GM18519 (cell line): Measurements from ENCODE around the gene LY9.

Source experiments
- ATAC-seq: cut with Tn5 transposase; IDR thresholded peaks from one replicate; pipeline ENCODE4 v1.9.1; 2021; ENCODE audit warnings: mild to moderate bottlenecking, moderate library complexity; ENCODE audit not compliant: unreplicated experiment, low FRiP score

LY9 gene

DNA sequence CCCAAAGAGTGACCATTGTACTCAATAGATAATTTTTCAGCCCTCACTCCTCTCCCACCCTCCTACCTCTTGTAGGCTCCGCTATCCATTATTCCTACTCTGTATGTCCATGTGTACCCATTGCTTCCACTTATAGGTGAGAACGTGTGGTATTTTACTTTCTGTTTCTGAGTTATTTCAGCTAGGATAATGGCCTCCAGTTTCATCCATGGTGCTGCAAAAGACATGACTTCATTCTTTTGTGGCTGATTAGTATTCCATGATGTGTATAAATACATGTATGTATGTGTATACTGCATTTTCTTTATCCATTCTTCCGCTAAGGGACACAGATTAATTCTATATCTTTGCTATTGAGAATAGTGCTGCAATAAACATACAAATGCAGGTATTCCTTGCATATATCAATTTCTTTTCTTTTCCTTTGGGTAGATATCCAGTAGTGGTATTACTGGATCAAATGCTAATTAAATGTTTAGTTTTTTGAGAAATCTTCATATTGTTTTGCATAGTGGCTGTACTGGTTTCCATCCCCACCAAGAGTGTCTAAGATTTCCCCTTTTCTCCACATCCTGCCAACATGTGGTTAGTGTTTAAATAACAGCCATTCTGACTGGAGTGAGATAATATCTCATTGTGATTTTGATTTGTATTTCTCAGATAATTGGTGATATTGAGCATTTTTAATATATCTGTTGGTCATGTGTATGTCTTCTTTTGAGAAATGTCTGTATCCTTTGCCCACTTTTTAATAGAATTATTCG lies 4.9 kb downstream of the LY9 start:
- no peak for ATAC-seq

DNA sequence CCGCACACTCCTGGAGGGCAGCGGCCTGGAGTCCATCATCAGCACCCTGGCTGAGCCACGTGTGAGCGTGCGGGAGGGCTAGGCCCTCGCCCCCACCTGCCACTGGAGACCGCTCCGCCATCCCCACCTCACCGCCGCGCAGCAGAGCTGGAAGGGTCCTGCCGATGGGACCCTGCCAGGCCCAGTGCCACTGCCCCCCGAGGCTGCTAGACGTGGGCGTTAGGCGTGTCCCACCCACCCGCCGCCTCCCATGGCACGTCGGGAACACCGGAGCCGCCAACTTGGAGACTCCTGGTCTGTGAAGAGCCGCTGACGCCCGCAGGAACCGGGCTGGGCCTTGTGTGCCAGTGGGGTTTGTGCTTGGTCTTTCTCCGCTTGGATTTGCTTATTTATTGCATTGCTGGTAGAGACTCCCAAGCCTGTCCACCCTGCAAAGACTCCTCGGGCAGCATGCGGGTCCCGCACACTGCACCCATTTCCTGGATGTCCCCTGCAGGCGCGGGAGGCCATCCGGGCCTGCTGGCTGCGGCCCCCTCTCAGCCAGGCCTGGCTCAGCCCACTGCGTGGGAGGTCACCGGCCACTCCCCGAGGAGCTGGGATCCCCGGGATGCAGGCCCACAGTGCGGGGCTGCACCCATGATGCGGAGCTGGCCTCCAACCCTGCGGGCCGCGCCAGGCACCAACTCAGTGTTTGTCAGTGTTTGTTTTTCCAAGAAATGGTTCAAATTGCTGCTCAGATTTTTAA lies 6.0 kb downstream of the LY9 start:
- no peak for ATAC-seq

DNA sequence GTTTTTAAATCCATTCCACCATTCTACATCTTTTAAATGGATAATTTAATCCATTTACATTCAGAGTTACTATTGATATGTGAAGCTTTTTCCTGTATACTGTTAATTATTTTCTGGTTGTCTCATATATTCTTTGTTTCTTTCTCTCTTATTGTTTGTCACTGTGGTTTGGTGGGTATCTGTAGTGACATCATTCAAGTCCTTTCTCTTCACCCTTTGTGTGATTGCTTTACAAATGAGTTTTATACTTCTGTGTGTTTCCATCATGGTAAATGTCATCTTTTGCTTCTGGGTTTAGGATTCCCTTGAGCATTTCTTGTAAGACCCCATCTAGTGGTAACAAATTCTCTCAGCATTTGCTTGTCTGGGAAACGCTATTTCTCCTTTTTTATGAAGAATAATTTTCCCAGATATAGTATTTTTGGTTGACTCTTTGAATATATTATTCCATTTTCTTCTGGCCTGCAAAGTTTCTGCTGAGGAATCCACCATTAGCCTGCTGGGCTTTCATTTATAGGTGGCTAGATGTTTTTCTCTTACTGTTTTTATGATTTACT lies 10.2 kb downstream of the LY9 start:
- ATAC-seq: no peak

DNA sequence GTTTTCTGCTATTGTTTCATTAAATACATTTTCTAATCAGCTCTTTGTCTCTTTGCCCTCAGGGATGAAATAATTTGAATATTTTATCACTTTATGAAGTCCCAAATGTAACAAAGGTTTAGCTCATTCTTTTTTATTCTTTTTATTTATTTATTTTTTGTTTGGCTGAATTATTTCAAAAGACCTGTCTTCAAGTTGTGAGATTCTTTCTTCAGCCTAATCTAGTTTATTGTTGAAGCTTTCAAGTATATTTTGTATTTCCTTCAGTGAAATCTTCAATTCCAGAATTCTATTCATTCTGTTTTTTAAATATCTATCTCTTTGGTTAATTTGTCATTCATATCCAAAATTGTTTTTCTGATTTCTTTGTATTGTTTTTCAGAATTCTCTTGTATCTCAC lies 10.8 kb downstream of the LY9 start:
- ATAC-seq: no peak

DNA sequence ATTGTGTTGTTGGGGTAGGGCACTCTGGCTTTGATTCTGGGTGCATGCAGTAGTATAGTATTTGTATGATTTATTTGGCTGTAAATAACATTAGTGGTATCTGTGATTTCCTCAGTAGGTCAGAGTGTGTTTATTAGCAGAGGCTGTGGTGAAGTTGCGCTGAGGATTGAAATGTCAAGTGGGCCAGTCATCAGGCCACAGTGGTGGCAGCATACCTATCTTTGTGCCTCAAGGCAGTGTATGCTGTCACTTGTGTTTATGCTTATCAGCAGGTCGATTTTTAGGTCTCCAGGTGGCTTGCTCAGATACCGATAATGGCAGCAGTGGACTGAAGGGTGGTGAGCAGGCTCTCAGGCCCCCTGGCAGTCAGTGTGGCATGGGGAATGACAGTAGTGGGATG lies 11.3 kb downstream of the LY9 start:
- ATAC-seq: no peak

DNA sequence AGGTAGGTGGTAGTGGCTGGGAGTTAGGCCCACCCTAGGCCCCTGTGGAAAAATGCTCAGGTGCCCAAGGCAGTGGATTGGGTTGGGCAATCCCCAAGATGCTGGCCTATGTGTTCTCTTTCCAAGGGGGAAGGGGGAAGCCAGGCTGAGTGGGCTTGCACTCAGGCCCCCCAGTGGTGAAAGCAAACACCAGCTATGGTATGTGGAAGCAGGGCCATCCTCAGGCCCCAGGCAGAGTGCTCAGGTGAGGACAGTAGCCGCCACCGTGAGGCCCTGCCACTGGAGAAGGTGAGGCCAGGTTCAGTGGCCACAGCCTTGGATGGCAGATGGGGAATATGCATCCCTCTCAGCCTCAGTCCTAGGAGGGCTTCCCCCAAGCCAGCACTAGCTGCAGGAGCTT lies 11.8 kb downstream of the LY9 start:
- no peak for ATAC-seq

DNA sequence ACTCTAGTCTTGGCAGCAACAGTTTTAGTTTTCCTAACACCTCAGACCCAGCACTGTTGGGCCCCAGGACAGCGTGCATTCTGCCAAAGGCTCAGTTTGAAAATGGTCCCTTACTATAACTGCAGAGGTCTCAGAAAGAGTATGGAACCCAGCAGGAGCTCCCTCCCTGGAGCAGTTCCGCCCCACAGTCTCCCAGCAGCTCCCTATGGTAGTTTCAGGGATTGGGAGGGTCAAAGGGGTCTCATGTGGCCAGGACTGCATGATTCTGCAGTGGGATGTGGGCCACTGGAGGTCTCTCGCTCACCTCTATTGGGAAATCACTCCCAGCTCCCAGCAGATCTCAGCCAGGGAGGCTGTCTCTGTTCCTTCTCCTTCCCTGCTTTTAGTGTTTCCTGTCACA lies 12.3 kb downstream of the LY9 start:
- no peak for ATAC-seq

DNA sequence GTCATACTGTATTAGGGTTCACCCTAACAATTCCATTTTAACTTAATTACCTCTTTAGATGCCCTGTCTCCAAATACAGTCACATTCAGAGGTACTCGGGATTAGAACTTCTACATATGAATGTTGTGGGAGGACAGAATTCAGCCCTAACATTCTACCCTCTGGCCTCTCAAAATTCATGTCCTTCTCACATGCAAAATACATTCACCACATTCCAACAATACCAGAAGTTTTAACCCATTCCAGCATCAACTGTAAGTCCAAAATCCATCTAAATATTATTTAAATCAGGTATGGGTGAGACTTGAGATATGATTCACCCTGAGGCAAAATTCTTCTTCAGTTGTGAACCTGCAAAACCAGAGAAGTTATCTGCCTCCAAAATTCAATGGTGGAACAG lies 14.5 kb downstream of the LY9 start:
- ATAC-seq: no peak

DNA sequence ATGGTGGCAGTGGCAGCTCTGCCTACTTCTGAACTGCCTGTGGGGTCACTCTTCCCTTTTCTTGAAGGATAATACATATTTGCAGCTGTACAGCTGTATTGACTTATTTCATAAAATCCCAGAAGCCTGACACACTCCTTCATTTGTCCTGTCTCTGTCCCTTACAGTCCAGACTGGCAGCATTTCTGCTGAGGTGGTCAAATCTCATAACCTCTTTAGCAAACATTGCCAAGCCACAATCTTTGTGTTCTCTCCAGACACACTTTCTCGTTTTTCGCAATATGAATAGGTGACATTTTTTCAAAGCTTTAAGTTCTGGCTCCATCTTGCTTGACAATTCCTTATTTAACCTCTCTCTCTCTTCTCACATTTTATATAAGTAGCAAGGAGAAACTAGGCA lies 15.2 kb downstream of the LY9 start:
- no peak for ATAC-seq

DNA sequence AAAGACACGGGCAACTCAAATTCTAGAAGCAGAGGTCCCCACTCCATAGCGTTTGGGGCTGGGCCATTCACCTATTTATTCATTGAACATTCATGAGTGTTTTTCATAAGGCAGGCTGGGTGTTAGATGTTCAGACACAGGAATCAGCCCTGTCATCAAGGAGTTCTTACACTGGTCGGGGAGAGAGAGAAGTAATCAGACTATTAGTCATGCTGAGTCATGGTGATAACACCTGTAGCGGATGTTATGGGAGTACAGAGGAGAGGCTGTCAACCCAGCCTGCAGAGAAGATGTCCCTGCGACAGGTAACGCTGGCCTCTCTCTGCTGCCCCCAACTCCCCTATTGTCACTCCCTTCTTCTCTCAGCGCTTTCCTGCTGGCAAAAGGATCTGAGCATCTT lies 17.2 kb downstream of the LY9 start:
- ATAC-seq: no peak

DNA sequence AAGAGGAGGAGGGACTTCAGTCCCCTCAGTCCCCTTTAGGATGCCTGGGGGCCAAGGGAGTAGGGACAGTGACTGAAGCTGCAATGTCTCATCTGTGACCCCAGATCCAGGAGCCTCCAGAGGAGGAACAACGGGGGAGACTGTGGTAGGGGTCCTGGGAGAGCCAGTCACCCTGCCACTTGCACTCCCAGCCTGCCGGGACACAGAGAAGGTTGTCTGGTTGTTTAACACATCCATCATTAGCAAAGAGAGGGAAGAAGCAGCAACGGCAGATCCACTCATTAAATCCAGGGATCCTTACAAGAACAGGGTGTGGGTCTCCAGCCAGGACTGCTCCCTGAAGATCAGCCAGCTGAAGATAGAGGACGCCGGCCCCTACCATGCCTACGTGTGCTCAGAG lies 18.3 kb downstream of the LY9 start:
- no peak for ATAC-seq

DNA sequence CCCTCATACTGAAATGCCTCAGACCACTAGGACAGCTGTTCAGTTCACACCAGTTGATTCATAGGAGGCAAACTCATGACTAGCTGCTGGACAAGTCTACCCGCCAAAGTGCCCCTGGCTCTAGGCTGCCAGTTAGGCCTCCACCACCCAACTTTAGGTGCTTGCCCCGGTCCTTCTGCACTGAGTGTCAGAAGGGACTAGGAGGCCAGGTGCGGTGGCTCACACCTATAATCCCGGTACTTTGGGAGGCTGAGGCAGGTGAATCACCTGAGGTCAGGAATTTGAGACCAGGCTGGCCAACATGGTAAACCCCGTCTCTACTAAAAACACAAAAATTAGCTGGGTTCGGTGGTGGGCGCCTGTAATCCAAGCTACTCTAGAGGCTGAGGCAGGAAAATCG lies 18.9 kb downstream of the LY9 start:
- ATAC-seq: no peak

DNA sequence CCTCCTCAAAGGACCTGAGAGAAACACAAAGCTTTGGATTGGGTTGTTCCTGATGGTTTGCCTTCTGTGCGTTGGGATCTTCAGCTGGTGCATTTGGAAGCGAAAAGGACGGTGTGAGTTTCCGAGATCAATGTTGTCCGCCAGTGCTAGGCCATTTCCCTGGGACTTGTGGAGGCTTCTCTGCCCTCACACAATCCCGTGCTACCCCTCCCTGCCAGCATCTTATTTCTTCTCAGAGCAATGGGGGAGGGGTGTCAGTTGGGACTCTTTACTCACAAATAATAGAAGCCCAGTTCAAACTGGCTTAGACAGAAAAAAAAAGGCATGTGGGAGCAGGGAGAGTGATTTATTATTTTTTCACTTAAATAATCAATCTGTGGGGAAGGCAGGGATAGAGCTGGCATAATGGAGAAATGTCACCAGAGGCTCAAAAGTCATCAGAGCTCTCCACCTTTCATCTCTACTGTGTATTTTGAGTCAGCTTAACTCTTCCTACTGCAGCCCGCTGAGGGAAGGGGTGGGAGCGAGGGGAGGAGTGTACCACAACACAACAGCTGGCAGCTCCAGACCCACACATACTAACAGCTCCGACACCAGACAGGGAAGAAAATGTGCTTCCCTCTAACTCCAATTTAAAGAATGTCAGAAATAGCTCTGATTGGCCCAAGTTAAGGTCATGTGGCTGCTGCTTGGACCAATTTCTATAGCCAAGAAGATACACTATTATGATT lies 22.4 kb downstream of the LY9 start:
- ATAC-seq: no peak

DNA sequence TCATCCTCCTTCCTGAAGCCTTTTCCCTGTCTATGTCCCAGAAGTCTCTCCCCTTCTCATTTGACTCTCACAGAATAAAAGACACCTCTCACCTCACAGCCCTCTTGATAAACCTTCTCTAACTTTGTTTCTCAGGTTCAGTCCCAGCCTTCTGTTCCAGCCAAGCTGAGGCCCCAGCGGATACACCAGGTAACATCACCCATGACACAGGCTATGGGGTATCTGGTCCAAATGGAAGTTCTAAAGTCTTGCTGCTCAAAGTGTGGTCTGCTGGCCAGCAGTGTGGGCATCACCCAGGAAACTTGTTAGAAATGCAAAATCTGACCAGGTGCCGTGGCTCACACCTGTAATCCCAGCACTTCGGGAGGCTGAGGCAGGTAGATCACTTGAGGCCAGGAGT lies 23.2 kb downstream of the LY9 start:
- no peak for ATAC-seq

DNA sequence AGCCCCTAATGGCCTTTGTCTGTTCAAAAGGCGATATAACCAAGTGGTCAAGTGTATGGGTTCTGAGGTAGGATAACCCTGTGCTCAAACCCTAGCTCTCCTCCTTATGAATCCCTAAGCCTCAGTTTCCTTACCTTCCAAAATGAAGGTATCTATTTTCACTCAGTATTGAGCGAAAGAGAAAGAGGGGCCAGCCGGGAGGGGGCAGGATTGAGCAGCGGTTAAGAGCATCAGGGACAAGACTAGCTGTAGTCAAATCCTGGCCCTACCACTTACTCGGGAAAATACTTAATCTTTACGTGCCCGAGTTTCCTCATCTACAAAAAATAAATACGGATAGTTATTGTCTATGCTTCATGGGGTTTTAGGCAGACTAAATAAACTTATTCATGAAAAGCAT lies 25.7 kb downstream of the LY9 start:
- ATAC-seq: no peak

DNA sequence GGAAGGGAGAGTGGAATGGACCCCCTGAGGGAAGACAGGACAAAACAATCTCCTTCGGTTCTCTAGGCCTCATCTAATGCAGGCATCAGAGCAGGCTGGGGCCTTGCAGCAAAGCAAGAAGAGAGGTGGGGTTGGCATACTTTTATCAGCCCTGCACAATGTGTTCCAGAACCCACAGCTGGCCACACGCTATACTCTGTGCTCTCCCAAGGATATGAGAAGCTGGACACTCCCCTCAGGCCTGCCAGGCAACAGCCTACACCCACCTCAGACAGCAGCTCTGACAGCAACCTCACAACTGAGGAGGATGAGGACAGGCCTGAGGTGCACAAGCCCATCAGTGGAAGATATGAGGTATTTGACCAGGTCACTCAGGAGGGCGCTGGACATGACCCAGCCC lies 27.3 kb downstream of the LY9 start:
- no peak for ATAC-seq

DNA sequence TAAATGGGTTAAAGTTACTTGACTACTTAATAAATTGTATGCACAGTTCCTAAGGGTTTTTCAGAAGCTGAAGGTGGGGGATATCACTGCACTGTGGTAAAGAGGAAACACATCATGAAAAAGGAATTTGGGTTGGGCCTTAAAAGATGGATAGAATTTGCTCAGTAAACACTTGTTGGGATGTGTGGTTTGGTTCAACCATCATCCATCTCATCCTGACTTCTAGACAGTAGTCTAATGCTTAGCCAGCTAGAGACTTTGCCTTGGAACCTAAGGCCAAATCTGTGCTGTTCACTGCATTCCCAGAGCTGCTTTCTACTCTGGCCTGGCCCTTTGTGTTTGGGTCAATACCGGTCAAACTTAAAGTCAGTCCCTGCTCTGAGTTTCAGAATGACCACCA lies 30.6 kb downstream of the LY9 start:
- ATAC-seq: no peak

DNA sequence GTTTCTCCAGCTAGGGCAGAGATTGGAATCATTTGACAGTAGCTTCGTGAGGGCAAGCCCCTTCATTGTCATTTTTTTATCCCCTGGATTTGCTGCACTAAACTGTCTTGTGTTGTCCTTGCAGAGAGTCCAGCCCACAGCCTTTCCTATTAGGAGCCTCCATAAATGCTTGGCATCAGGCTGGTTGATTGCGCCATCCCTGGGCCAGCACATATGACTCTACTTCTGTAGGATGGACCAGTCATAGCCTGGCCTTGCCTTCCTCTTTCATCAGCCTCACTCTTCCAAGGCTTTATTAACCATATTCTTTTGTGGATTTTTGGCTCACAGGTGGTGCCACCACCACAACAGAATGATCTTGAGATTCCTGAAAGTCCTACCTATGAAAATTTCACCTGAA lies 31.4 kb downstream of the LY9 start:
- no peak for ATAC-seq

DNA sequence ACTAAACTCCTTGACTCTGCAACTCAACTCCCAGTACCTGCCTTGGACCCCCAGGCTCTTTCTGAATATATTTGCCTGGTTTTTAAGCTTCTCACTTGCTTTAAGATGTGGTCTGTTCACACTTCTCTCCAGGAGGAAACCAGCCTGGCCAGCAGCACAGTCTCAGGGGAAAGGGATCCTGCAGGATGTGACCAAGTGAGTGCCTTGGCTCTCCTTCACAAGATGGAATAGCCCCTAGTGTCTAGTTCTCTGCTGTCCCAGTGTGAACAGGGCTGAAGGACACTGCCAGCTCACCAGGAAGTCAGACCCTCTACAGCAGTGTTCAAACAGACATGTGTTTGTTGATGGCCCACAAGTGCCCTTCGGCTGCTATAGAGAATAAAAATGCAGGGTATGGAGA lies 33.8 kb downstream of the LY9 start:
- no peak for ATAC-seq

DNA sequence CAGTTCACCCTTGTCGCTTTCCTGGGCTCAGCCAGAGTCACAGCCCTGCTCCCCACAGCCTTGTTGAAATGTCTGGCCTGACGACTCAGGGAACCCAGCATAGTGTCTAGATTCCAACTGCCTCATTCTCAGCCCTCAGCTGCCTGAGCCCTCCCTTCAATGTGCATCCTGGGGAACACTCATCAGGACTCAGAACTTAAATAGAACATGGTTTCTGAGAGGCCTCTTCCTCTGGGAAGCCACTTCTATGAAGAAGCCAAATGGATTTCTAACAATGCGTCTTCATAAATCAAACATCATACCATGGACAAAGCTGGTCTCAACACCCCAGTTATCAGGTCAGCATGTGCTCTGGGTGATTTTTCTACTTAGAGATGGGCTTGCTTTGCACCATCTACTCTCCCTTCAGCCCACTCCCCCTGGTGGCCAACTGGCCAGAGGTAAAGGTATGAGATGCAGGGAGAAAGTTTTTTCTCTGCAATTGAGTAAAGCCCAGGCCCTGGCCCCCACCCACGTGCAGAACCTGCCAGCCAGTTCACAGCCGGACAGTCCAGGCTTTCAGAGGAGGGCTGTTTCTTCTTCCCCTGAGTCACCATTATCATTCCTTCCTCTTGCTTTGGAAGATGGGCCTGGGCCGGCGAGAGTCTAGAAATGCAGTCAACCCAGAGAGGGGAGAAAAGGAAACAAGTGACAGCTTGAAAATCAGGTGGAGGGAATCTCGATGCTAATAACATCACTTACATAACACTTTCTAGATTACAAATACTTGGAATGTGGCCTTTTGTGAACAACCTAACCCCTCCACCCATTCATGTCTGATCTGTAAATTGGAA lies 34.6 kb downstream of the LY9 start:
- ATAC-seq: no peak
